ENCODE data around the gene ADGRB2. TPM values are rescaled to one million over a fixed set of nuclear protein-coding genes. Genes with fewer than 3 reads are reported as not detected.

The ADGRB2 gene
- 10 to 100 TPM in 2 of 4 donors, 1 to 10 TPM in 2; 4.8 to 43.7 (median 11.6) TPM for polyA plus RNA-seq
- long read RNA-seq, donor 1, result 0 reads
- long read RNA-seq, donor 2, result 0 reads
- long read RNA-seq, donor 3, result 0 reads
- long read RNA-seq, donor 4, result 0 reads
- long read RNA-seq, donor 5, result 0 reads
- long read RNA-seq, donor 6, result 0 reads
- long read RNA-seq, donor 7, result 0 reads
- long read RNA-seq, donor 8, result 0 reads
- long read RNA-seq, donor 9, result 0 reads
- long read RNA-seq, donor 10, result 0 reads

GRCh38 chr1:31764312-31765040 is at the start of gene ADGRB2:
Gene ADGRB2 (minus strand): TSS chr1:31764340. CDS start chr1:31757221, 7,119 bp downstream.
- no peak for FAIRE-seq
- Histone ChIP-seq H3K27ac (ENCODE audit: low read depth in 1 of 3, low read length in 2 of 3) (no peak within 1 kb of the TSS), H3K9me3 (ENCODE audit: control insufficient read depth in 2 of 2, insufficient read depth in 1 of 2, low read depth in 1 of 2, low read length in 1 of 2) (no peaks in the 10 kb centered on the region), H3K36me3 (ENCODE audit: control insufficient read depth in 3 of 3, insufficient read depth in 2 of 3, low read depth in 1 of 3, low read length in 3 of 3) (no peaks in the 10 kb centered on the region), H3K4me3 (ENCODE audit: low read depth in 1 of 3, low read length in 3 of 3) (peak within 1 kb of the TSS; percentile 45 to 56 (median 49)), H3K27me3 (ENCODE audit: control insufficient read depth in 3 of 3, insufficient read depth in 3 of 3, low read length in 3 of 3) (peaks cover 0 to 58% (median 4%) of the 10 kb centered on the region in 3 donors), H3K4me1 (ENCODE audit: control insufficient read depth in 3 of 3, insufficient read depth in 2 of 3, low read depth in 1 of 3, low read length in 2 of 3) (peaks cover 0 to 54% (median 0%) of the 10 kb centered on the region in 3 donors)
- peak in 1 of 2 donors; percentile 54 for DNase-seq
- 3 to 6% (median 6%) methylated on average over 22 to 59 of the region's 59 CpGs for WGBS, 3 donors

- WGBS, 3 donors, result 80 to 86% (median 85%) methylated on average over 9 of the region's 9 CpGs
- Histone ChIP-seq H3K36me3 (ENCODE audit: control insufficient read depth in 3 of 3, insufficient read depth in 2 of 3, low read depth in 1 of 3, low read length in 3 of 3) (no peaks in the 10 kb centered on the region), H3K9me3 (ENCODE audit: control insufficient read depth in 2 of 2, insufficient read depth in 1 of 2, low read depth in 1 of 2, low read length in 1 of 2) (no peaks in the 10 kb centered on the region), H3K27me3 (ENCODE audit: control insufficient read depth in 3 of 3, insufficient read depth in 3 of 3, low read length in 3 of 3) (no peaks in the 10 kb centered on the region), H3K27ac (ENCODE audit: low read depth in 1 of 3, low read length in 2 of 3) (no peak overlapping the region), H3K4me1 (ENCODE audit: control insufficient read depth in 3 of 3, insufficient read depth in 2 of 3, low read depth in 1 of 3, low read length in 2 of 3) (peaks cover 0 to 4% (median 0%) of the 10 kb centered on the region in 3 donors), H3K4me3 (ENCODE audit: low read depth in 1 of 3, low read length in 3 of 3) (no peak overlapping the region)
- FAIRE-seq, result no peak
- no peak for DNase-seq
Measured at GRCh38 chr1:31812158-31812829, 48.2 kb upstream of the ADGRB2 start.

GRCh38 chr1:31811605-31812004 is 47.5 kb upstream of the ADGRB2 start:
- H3K36me3 ChIP-seq (ENCODE audit: control insufficient read depth in 3 of 3, insufficient read depth in 2 of 3, low read depth in 1 of 3, low read length in 3 of 3), result no peaks in the 10 kb centered on the region
- H3K9me3 ChIP-seq (ENCODE audit: control insufficient read depth in 2 of 2, insufficient read depth in 1 of 2, low read depth in 1 of 2, low read length in 1 of 2), result no peaks in the 10 kb centered on the region
- no peaks in the 10 kb centered on the region for H3K27me3 ChIP-seq (ENCODE audit: control insufficient read depth in 3 of 3, insufficient read depth in 3 of 3, low read length in 3 of 3)
- FAIRE-seq (no peak), DNase-seq (peak in 1 of 2 donors; percentile 31)
- no peak overlapping the region for H3K27ac ChIP-seq (ENCODE audit: low read depth in 1 of 3, low read length in 2 of 3)
- WGBS, 3 donors, result 51 to 61% (median 61%) methylated on average over 7 of the region's 7 CpGs
- no peak overlapping the region for H3K4me3 ChIP-seq (ENCODE audit: low read depth in 1 of 3, low read length in 3 of 3)
- peaks cover 0 to 4% (median 0%) of the 10 kb centered on the region in 3 donors for H3K4me1 ChIP-seq (ENCODE audit: control insufficient read depth in 3 of 3, insufficient read depth in 2 of 3, low read depth in 1 of 3, low read length in 2 of 3)

- WGBS, 3 donors, result 65 to 71% (median 70%) methylated on average over 4 of the region's 4 CpGs
- no peaks in the 10 kb centered on the region for H3K27me3 ChIP-seq (ENCODE audit: control insufficient read depth in 3 of 3, insufficient read depth in 3 of 3, low read length in 3 of 3)
- no peak overlapping the region for H3K4me3 ChIP-seq (ENCODE audit: low read depth in 1 of 3, low read length in 3 of 3)
- DNase-seq (no peak), FAIRE-seq (no peak)
- no peaks in the 10 kb centered on the region for H3K4me1 ChIP-seq (ENCODE audit: control insufficient read depth in 3 of 3, insufficient read depth in 2 of 3, low read depth in 1 of 3, low read length in 2 of 3)
- no peaks in the 10 kb centered on the region for H3K36me3 ChIP-seq (ENCODE audit: control insufficient read depth in 3 of 3, insufficient read depth in 2 of 3, low read depth in 1 of 3, low read length in 3 of 3)
- no peaks in the 10 kb centered on the region for H3K9me3 ChIP-seq (ENCODE audit: control insufficient read depth in 2 of 2, insufficient read depth in 1 of 2, low read depth in 1 of 2, low read length in 1 of 2)
- H3K27ac ChIP-seq (ENCODE audit: low read depth in 1 of 3, low read length in 2 of 3), result no peak overlapping the region
Measured at GRCh38 chr1:31809698-31810097, 45.6 kb upstream of the ADGRB2 start.

- Histone ChIP-seq H3K27me3 (ENCODE audit: control insufficient read depth in 3 of 3, insufficient read depth in 3 of 3, low read length in 3 of 3) (no peaks in the 10 kb centered on the region), H3K4me1 (ENCODE audit: control insufficient read depth in 3 of 3, insufficient read depth in 2 of 3, low read depth in 1 of 3, low read length in 2 of 3) (no peaks in the 10 kb centered on the region)
- no peak for FAIRE-seq
Measured at GRCh38 chr1:31807273-31808048, 43.3 kb upstream of the ADGRB2 start.

GRCh38 chr1:31805318-31805717 is 41.2 kb upstream of the ADGRB2 start:
- DNase-seq, result no peak
- H3K4me1 ChIP-seq (ENCODE audit: control insufficient read depth in 3 of 3, insufficient read depth in 2 of 3, low read depth in 1 of 3, low read length in 2 of 3), result no peaks in the 10 kb centered on the region
- no peak overlapping the region for H3K27ac ChIP-seq (ENCODE audit: low read depth in 1 of 3, low read length in 2 of 3)
- FAIRE-seq, result no peak
- H3K36me3 ChIP-seq (ENCODE audit: control insufficient read depth in 3 of 3, insufficient read depth in 2 of 3, low read depth in 1 of 3, low read length in 3 of 3), result no peaks in the 10 kb centered on the region
- WGBS, 3 donors, result 83 to 90% (median 85%) methylated on average over 6 of the region's 6 CpGs
- H3K9me3 ChIP-seq (ENCODE audit: control insufficient read depth in 2 of 2, insufficient read depth in 1 of 2, low read depth in 1 of 2, low read length in 1 of 2), result no peaks in the 10 kb centered on the region
- H3K4me3 ChIP-seq (ENCODE audit: low read depth in 1 of 3, low read length in 3 of 3), result no peak overlapping the region
- no peaks in the 10 kb centered on the region for H3K27me3 ChIP-seq (ENCODE audit: control insufficient read depth in 3 of 3, insufficient read depth in 3 of 3, low read length in 3 of 3)

More at GRCh38 chr1:31807273-31808048, 43.3 kb upstream of the ADGRB2 start:
- Histone ChIP-seq H3K4me3 (ENCODE audit: low read depth in 1 of 3, low read length in 3 of 3) (no peak overlapping the region), H3K36me3 (ENCODE audit: control insufficient read depth in 3 of 3, insufficient read depth in 2 of 3, low read depth in 1 of 3, low read length in 3 of 3) (no peaks in the 10 kb centered on the region), H3K9me3 (ENCODE audit: control insufficient read depth in 2 of 2, insufficient read depth in 1 of 2, low read depth in 1 of 2, low read length in 1 of 2) (no peaks in the 10 kb centered on the region), H3K27ac (ENCODE audit: low read depth in 1 of 3, low read length in 2 of 3) (no peak overlapping the region)
- WGBS, 3 donors, result 71 to 85% (median 76%) methylated on average over 4 of the region's 4 CpGs
- no peak for DNase-seq

GRCh38 chr1:31804098-31804497 is 40.0 kb upstream of the ADGRB2 start:
- WGBS, 3 donors, result 87 to 93% (median 90%) methylated on average over 1 of the region's 1 CpG
- H3K36me3 ChIP-seq (ENCODE audit: control insufficient read depth in 3 of 3, insufficient read depth in 2 of 3, low read depth in 1 of 3, low read length in 3 of 3), result no peaks in the 10 kb centered on the region
- no peak for FAIRE-seq
- no peak for DNase-seq
- H3K27me3 ChIP-seq (ENCODE audit: control insufficient read depth in 3 of 3, insufficient read depth in 3 of 3, low read length in 3 of 3), result no peaks in the 10 kb centered on the region
- H3K9me3 ChIP-seq (ENCODE audit: control insufficient read depth in 2 of 2, insufficient read depth in 1 of 2, low read depth in 1 of 2, low read length in 1 of 2), result no peaks in the 10 kb centered on the region
- no peak overlapping the region for H3K4me3 ChIP-seq (ENCODE audit: low read depth in 1 of 3, low read length in 3 of 3)
- H3K27ac ChIP-seq (ENCODE audit: low read depth in 1 of 3, low read length in 2 of 3), result no peak overlapping the region
- H3K4me1 ChIP-seq (ENCODE audit: control insufficient read depth in 3 of 3, insufficient read depth in 2 of 3, low read depth in 1 of 3, low read length in 2 of 3), result no peaks in the 10 kb centered on the region

GRCh38 chr1:31803610-31804009 is 39.5 kb upstream of the ADGRB2 start:
- Histone ChIP-seq H3K27ac (ENCODE audit: low read depth in 1 of 3, low read length in 2 of 3) (no peak overlapping the region), H3K27me3 (ENCODE audit: control insufficient read depth in 3 of 3, insufficient read depth in 3 of 3, low read length in 3 of 3) (no peaks in the 10 kb centered on the region), H3K9me3 (ENCODE audit: control insufficient read depth in 2 of 2, insufficient read depth in 1 of 2, low read depth in 1 of 2, low read length in 1 of 2) (no peaks in the 10 kb centered on the region), H3K36me3 (ENCODE audit: control insufficient read depth in 3 of 3, insufficient read depth in 2 of 3, low read depth in 1 of 3, low read length in 3 of 3) (no peaks in the 10 kb centered on the region), H3K4me3 (ENCODE audit: low read depth in 1 of 3, low read length in 3 of 3) (no peak overlapping the region), H3K4me1 (ENCODE audit: control insufficient read depth in 3 of 3, insufficient read depth in 2 of 3, low read depth in 1 of 3, low read length in 2 of 3) (no peaks in the 10 kb centered on the region)
- FAIRE-seq (no peak), DNase-seq (no peak)
- 93 to 98% (median 96%) methylated on average over 2 of the region's 2 CpGs for WGBS, 3 donors

All from small intestine (tissue), 16 donors.